ENCODE measurements around the gene ST3GAL4. TPM values are rescaled to one million over a fixed set of nuclear protein-coding genes. Genes with fewer than 3 reads are reported as not detected.

Gene ST3GAL4
- total and polyA plus RNA-seq, 9 of the 15 experiments (the other 6 are each of a cell fraction or from before 2014, with no cell fraction given): 0.27 to 22.9 (median 10.5) TPM

DNA sequence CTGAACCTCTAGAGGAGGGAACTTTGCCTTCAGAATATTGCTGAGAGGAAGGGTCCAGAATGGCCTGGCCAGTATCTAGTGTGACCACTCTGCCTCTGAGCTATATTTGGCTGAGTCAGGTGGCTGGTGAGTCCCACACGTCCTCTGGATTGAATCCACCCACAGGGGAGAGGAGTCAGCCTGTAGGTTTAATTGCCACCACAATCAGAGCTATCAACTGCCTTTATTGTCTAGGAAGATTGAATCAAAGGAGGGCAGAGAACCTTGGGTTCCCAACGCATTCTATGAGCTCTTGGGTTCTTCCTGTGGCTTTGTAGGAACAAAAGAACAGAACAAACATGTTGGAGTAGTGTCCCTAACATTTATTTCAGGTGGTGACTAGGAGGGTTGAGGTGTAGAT is 67.7 kb downstream of the ST3GAL4 start:
- Histone ChIP-seq H3K4me2 (ENCODE audit: insufficient read depth, low read length) (no peak overlapping the region), H3K4me1 (replicated peaks in 1 of 2; ENCODE audit: control insufficient read depth in 2 of 2, insufficient read depth in 2 of 2, low read length in 2 of 2) (peaks cover 9 to 13% of the 10 kb centered on the region in 2 experiments; a peak in 4 of 5 replicates), H3K9ac (ENCODE audit: insufficient read depth in 1 of 2, low read depth in 2 of 2, low read length in 2 of 2) (no peak overlapping the region), H2AFZ (ENCODE audit: low read depth, low read length) (no peak overlapping the region), H3K27ac (ENCODE audit: extremely low read depth, low read depth, low read length) (no peak overlapping the region), H3K27me3 (ENCODE audit: control insufficient read depth in 2 of 2, insufficient read depth in 2 of 2, low read length in 2 of 2) (peaks cover 25 to 54% of the 10 kb centered on the region in 2 experiments), H3K4me3 (no peak overlapping the region), H3K79me2 (ENCODE audit: control insufficient read depth, insufficient read depth, low read length) (no peaks in the 10 kb centered on the region), H3K9me3 (replicated peaks; ENCODE audit: control insufficient read depth, insufficient read depth, low read depth, low read length) (no peaks in the 10 kb centered on the region), H3K9me1 (ENCODE audit: control insufficient read depth, insufficient read depth, low read length) (no peaks in the 10 kb centered on the region), H4K20me1 (replicated peaks; ENCODE audit: control insufficient read depth, insufficient read depth, low read length) (peaks cover 60% of the 10 kb centered on the region), H3K36me3 (ENCODE audit: control insufficient read depth, insufficient read depth, low read length) (no peaks in the 10 kb centered on the region)
- FAIRE-seq (no peak), ATAC-seq (no peak), DNase-seq (ENCODE audit: extremely low read depth in 1 of 4, low spot score in 3 of 4) (no peak)
- in situ Hi-C loops (cut with MboI): loop anchor here (25.0 kb wide), 1 partner anchor 111 kb away; the partner anchor contains the start of gene DCPS
- 11% methylated on average over 2 of the region's 2 CpGs for WGBS (ENCODE audit: insufficient coverage, low coverage, missing lambda C conversion rate)
- CTCF ChIA-PET (ENCODE audit: low intra/inter-chr PET ratio): no interaction called here
- BruUV-seq (replicated peaks): no TSS peak
- POLR2A ChIA-PET: interaction anchor here (1.1 kb wide), 1 partner anchor 11 kb away, joined by 3 read pairs; no protein-coding TSS in a partner anchor
- intact Hi-C loops (cut with micrococcal nuclease): loop anchor here (5.0 kb wide), 1 partner anchor 111 kb away; no protein-coding TSS in a partner anchor
- TF ChIP-seq DDX20 (tag; IDR thresholded peaks at IDR 0.05; ENCODE audit: low read depth) (no peak), MTA3 (IDR thresholded peaks at IDR 0.05; ENCODE audit: borderline replicate concordance) (no peak), NFATC3 (IDR thresholded peaks at IDR 0.05) (no peak), CBX5 (IDR thresholded peaks at IDR 0.05; ENCODE audit: borderline replicate concordance, low read depth) (no peak), CEBPB (tag; IDR thresholded peaks at IDR 0.05) (no peak), ZNF282 (CRISPR knock-in tag; IDR thresholded peaks at IDR 0.05) (no peak), ZNF512 (tag; IDR thresholded peaks at IDR 0.05) (no peak), ZBTB17 (CRISPR knock-in tag; IDR thresholded peaks at IDR 0.05) (no peak), NCOR1 (IDR thresholded peaks at IDR 0.05) (no peak), RAD51 (IDR thresholded peaks at IDR 0.05; ENCODE audit: borderline replicate concordance, low read depth) (no peak), GATA2 (CRISPR knock-in tag; IDR thresholded peaks at IDR 0.05) (no peak)
- TF ChIP-seq, protein P1, sequence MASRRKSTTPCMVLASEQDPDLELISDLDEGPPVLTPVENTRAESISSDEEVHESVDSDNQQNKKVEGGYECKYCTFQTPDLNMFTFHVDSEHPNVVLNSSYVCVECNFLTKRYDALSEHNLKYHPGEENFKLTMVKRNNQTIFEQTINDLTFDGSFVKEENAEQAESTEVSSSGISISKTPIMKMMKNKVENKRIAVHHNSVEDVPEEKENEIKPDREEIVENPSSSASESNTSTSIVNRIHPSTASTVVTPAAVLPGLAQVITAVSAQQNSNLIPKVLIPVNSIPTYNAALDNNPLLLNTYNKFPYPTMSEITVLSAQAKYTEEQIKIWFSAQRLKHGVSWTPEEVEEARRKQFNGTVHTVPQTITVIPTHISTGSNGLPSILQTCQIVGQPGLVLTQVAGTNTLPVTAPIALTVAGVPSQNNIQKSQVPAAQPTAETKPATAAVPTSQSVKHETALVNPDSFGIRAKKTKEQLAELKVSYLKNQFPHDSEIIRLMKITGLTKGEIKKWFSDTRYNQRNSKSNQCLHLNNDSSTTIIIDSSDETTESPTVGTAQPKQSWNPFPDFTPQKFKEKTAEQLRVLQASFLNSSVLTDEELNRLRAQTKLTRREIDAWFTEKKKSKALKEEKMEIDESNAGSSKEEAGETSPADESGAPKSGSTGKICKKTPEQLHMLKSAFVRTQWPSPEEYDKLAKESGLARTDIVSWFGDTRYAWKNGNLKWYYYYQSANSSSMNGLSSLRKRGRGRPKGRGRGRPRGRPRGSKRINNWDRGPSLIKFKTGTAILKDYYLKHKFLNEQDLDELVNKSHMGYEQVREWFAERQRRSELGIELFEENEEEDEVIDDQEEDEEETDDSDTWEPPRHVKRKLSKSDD (conservative IDR thresholded peaks at IDR 0.05; ENCODE audit: low read length): no peak

Data from K562 (cell line).